PC-9 (cell line): ENCODE results near the gene PRDX1. TPM values are rescaled to one million over a fixed set of nuclear protein-coding genes. Genes with fewer than 3 reads are reported as not detected.
A peak's percentile ranks its signal among the peaks of the same experiment; 100 is the strongest.

Source experiments
- BruUV-seq: library from RNA; stranded (reverse); fragments of 400-500 nt; replicated peaks from 2 replicates; lab custom pipeline; 2021; lab: Mats Ljungman, UMichigan
- CTCF ChIA-PET: fragments of 300-600 bp; sonication (Branson Sonifier 250); formaldehyde crosslinking; loops from one replicate; lab custom pipeline; 2022; ENCODE audit warnings: antibody characterized with exemption; lab: Charles Lee
- POLR2A ChIA-PET: fragments of 300-600 bp; sonication (Branson Sonifier 250); formaldehyde crosslinking; loops from one replicate; lab custom pipeline; 2022; ENCODE audit warnings: antibody characterized with exemption; ENCODE audit not compliant: unreplicated experiment; lab: Charles Lee
- DNase-seq, 2 experiments: peaks; one replicate each; pipeline versions ENCODE4 v3.0.0 to v3.0.0-alpha.2; 2015 to 2022; ENCODE audit warnings: mixed read lengths in 1 of 2
- H2AFZ ChIP-seq: fragments of 200-600 bp; sonication (generic); 2 replicates; pipeline ENCODE4 v1.8.1; 2017; ENCODE audit warnings: antibody characterized with exemption
- H3F3A ChIP-seq: fragments of 200-600 bp; sonication (generic); 2 replicates; pipeline ENCODE4 v1.8.1; 2017; ENCODE audit warnings: antibody characterized with exemption, mild to moderate bottlenecking, low read depth; ENCODE audit not compliant: insufficient read depth
- H3K27ac ChIP-seq: fragments of 200-600 bp; sonication (generic); 2 replicates; pipeline ENCODE4 v1.6.1; 2016; ENCODE audit warnings: mixed run types
- H3K27me3 ChIP-seq: fragments of 200-600 bp; sonication (generic); 2 replicates; pipeline ENCODE4 v1.6.1; 2016; ENCODE audit warnings: low read depth, mixed run types; ENCODE audit not compliant: insufficient read depth
- H3K36me3 ChIP-seq: fragments of 200-600 bp; sonication (generic); 2 replicates; pipeline ENCODE4 v1.6.1; 2016; ENCODE audit warnings: low read depth, mixed run types
- H3K4me1 ChIP-seq: fragments of 200-600 bp; sonication (generic); replicated peaks from 2 replicates; pipeline ENCODE4 v1.6.1; 2016; ENCODE audit warnings: mixed run types; ENCODE audit not compliant: insufficient read depth
- H3K4me2 ChIP-seq: fragments of 200-600 bp; sonication (generic); 2 replicates; pipeline ENCODE4 v1.6.1; 2017; ENCODE audit warnings: mixed run types
- H3K4me3 ChIP-seq: fragments of 200-600 bp; sonication (generic); 2 replicates; pipeline ENCODE4 v1.6.1; 2016; ENCODE audit warnings: mixed run types
- H3K79me2 ChIP-seq: fragments of 200-600 bp; sonication (generic); 2 replicates; pipeline ENCODE4 v1.6.1; 2017; ENCODE audit warnings: low read depth, mixed run types
- H3K9me2 ChIP-seq: fragments of 200-600 bp; sonication (generic); 2 replicates; pipeline ENCODE4 v1.8.1; 2017; ENCODE audit warnings: mild to moderate bottlenecking; ENCODE audit not compliant: insufficient read depth
- H3K9me3 ChIP-seq: fragments of 200-600 bp; sonication (generic); 2 replicates; pipeline ENCODE4 v1.8.1; 2016; ENCODE audit warnings: low read depth; ENCODE audit not compliant: insufficient read depth
- H4K20me1 ChIP-seq: fragments of 200-600 bp; sonication (generic); 2 replicates; pipeline ENCODE4 v1.8.1; 2017; ENCODE audit not compliant: insufficient read depth
- CTCF ChIP-seq: fragments of 200-600 bp; sonication (generic); conservative IDR thresholded peaks from 2 replicates; pipeline ENCODE4 v1.6.1; 2017; ENCODE audit warnings: mixed run types, antibody characterized with exemption, mild to moderate bottlenecking, moderate library complexity
- EZH2 ChIP-seq: fragments of 200-600 bp; sonication (generic); IDR thresholded peaks from 2 replicates; pipeline ENCODE4 v1.8.0; 2017; ENCODE audit warnings: antibody characterized with exemption, low read depth
- intact Hi-C: fragments of 100-400 bp; cut with micrococcal nuclease; formaldehyde crosslinking; loops from one replicate; pipeline ENCODE4 v1.10.0; 2022; ENCODE audit not compliant: unreplicated experiment
- total RNA-seq: library from RNA; stranded (reverse); gene quantifications from 2 replicates; pipeline ENCODE4 v1.2.3, GENCODE V29; 2021

PRDX1 gene
- total RNA-seq, 1 experiment from 2014 or later: 1,838 TPM

DNA sequence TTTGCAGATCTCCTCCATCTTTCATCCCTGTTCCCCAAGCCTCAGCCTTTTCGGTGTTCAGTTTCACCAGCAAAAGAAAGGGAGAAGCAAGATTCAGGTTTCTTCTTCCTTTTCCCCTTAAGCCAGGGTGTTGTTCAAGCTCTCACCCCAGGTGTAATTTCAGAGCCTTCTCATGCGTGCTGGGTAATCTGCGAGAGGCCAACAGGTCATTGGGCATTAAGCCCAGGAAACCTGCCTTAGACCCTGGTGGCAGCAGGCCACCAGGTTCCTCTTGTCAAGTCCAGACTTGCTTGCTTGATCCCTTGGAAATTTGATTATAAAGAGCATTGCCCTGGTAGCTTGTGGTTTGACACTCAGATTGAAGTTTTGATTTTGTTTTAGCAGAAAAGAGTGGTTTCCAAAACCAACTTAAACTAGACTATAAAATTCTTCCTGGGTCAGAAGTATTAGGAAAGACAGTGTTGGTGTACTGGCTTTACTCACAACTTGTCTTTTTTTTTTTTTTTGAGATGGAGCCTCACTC is 35.8 kb upstream of the PRDX1 start:
- Histone ChIP-seq H3K79me2 (peaks cover 26% of the 10 kb centered on the region), H4K20me1 (no peaks in the 10 kb centered on the region), H3K27ac (no peak overlapping the region), H3K4me2 (no peak overlapping the region), H2AFZ (no peak overlapping the region), H3K36me3 (0 out of 2 replicates have a peak, but pooled peaks cover 1% of the 10 kb centered on the region), H3F3A (peaks cover 12% of the 10 kb centered on the region; the same call in 1 of the 2 replicates), H3K9me2 (no peaks in the 10 kb centered on the region), H3K4me1 (peaks cover 2% of the 10 kb centered on the region), H3K9me3 (no peaks in the 10 kb centered on the region), H3K27me3 (no peaks in the 10 kb centered on the region), H3K4me3 (no peak overlapping the region)
- no peak for TF ChIP-seq EZH2
- no peak for TF ChIP-seq CTCF
- ChIA-PET CTCF (interaction anchor here (0.7 to 1.0 kb wide), 5 partner anchors 33 to 1128 kb away, joined by 3 to 12 read pairs (median 4); no protein-coding TSS in a partner anchor), POLR2A (interaction anchor here (0.5 to 1.4 kb wide), 7 partner anchors 32 to 609 kb away, joined by 5 to 16 read pairs (median 8); partner anchors contain the start of gene PRDX1)
- DNase-seq: peak; percentile 59 to 86
- BruUV-seq: no TSS peak
- intact Hi-C loops: loop anchor here (1.0 to 2.0 kb wide), 2 partner anchors 25 to 36 kb away; partner anchors contain the start of gene PRDX1

GRCh38 chr1:45554198-45554597 is 32.5 kb upstream of the PRDX1 start:
- Histone ChIP-seq H3K36me3 (0 out of 2 replicates have a peak, but pooled peaks cover 4% of the 10 kb centered on the region), H3K27me3 (no peaks in the 10 kb centered on the region), H3K4me3 (no peak overlapping the region), H3K4me2 (no peak overlapping the region), H4K20me1 (no peaks in the 10 kb centered on the region), H3K79me2 (peaks cover 42% of the 10 kb centered on the region), H3K27ac (no peak overlapping the region), H3K9me3 (no peaks in the 10 kb centered on the region), H3K4me1 (peaks cover 20% of the 10 kb centered on the region), H3F3A (peaks cover 26% of the 10 kb centered on the region), H3K9me2 (no peaks in the 10 kb centered on the region), H2AFZ (no peak overlapping the region)
- BruUV-seq: no TSS peak
- CTCF ChIA-PET: interaction anchor here (0.7 kb wide), 1 partner anchor 35 kb away, joined by 3 read pairs; no protein-coding TSS in a partner anchor
- DNase-seq: no peak
- TF ChIP-seq EZH2 (no peak), CTCF (no peak)
- intact Hi-C loops: no loop called here
- POLR2A ChIA-PET: interaction anchor here (0.5 to 0.7 kb wide), 2 partner anchors 33 to 34 kb away, joined by 3 read pairs; partner anchors contain the start of gene PRDX1

GRCh38 chr1:45552331-45552730 is 30.6 kb upstream of the PRDX1 start:
- POLR2A ChIA-PET: interaction anchor here (0.5 to 0.6 kb wide), 2 partner anchors 32 to 40 kb away, joined by 3 to 4 read pairs; no protein-coding TSS in a partner anchor

More at GRCh38 chr1:45552331-45552730, 30.6 kb upstream of the PRDX1 start:
- Histone ChIP-seq H3K4me1 (peaks cover 20% of the 10 kb centered on the region), H3F3A (peaks cover 26% of the 10 kb centered on the region), H3K36me3 (0 out of 2 replicates have a peak, but pooled peaks cover 4% of the 10 kb centered on the region), H2AFZ (no peak overlapping the region), H3K27me3 (no peaks in the 10 kb centered on the region), H4K20me1 (no peaks in the 10 kb centered on the region), H3K4me3 (peak overlapping the region; percentile 89; the same call in 1 of the 2 replicates), H3K9me2 (no peaks in the 10 kb centered on the region), H3K9me3 (no peaks in the 10 kb centered on the region), H3K27ac (no peak overlapping the region), H3K79me2 (peaks cover 34% of the 10 kb centered on the region), H3K4me2 (peak overlapping the region; percentile 94)
- TF ChIP-seq CTCF (no peak), EZH2 (no peak)
- CTCF ChIA-PET: no interaction called here
- no TSS peak for BruUV-seq
- peak in 1 of 2 experiments; percentile 42 for DNase-seq
- intact Hi-C loops: no loop called here
